ENCODE measurements around the gene HSP90AB1. TPM values are rescaled to one million over a fixed set of nuclear protein-coding genes. Genes with fewer than 3 reads are reported as not detected.
"Not testable (repeated sequence)": the region's sequence is repeated elsewhere in the genome, so short reads cannot be mapped to it uniquely, and the experiment has no call there.

Gene HSP90AB1
- total RNA-seq, 1 donor from 2014 or later: 256 TPM

DNA sequence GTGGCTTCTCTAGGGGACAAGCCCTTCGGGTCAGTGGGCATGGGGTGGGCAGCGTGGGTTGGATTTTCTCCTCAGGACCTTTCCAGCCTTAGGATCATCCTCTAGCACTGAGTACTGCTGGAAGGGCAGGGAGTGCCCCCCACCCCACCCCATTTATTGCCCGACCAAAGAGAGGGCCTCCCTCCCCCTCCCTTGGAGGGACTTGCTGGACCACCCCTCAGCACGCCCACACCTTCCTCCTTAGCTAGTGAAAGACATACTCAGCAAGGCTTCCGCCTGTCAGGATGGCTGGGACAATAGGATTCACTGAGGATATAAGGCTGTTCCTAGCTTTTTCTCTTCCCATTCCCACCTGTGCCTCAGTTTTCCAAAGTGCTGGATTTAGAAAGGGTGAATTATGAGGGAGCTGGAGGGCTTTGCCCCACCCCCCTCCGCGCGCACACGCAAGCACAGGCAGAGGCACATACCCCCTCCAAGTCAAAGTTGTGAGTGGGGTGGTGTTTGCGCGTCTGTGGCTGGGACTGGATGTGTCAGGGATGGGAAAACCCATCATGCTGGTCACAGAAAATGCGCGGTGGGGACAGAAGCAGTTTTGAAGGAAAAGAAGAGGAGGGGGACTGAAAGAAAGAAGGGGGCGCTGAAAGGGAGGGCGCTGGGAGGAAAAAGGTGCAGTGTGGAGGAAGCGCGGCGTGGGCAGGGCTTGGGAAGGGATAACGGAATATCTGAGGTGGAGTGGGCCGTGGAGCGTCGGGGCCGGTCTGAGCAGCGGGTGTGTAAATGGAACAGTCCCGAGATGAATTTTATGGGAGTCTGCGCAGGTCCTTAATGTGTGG lies 24.2 kb upstream of the HSP90AB1 start:
- no peak for DNase-seq (ENCODE audit: low spot score)

GRCh38 chr6:44223319-44224028 lies 23.4 kb upstream of the HSP90AB1 start, which contains the start of gene SLC29A1:
TSS of gene SLC29A1 (plus strand) at chr6:44223595. CDS start at chr6:44227314, 3,719 bp downstream.
- peak; percentile 74 for DNase-seq (ENCODE audit: low spot score)

DNA sequence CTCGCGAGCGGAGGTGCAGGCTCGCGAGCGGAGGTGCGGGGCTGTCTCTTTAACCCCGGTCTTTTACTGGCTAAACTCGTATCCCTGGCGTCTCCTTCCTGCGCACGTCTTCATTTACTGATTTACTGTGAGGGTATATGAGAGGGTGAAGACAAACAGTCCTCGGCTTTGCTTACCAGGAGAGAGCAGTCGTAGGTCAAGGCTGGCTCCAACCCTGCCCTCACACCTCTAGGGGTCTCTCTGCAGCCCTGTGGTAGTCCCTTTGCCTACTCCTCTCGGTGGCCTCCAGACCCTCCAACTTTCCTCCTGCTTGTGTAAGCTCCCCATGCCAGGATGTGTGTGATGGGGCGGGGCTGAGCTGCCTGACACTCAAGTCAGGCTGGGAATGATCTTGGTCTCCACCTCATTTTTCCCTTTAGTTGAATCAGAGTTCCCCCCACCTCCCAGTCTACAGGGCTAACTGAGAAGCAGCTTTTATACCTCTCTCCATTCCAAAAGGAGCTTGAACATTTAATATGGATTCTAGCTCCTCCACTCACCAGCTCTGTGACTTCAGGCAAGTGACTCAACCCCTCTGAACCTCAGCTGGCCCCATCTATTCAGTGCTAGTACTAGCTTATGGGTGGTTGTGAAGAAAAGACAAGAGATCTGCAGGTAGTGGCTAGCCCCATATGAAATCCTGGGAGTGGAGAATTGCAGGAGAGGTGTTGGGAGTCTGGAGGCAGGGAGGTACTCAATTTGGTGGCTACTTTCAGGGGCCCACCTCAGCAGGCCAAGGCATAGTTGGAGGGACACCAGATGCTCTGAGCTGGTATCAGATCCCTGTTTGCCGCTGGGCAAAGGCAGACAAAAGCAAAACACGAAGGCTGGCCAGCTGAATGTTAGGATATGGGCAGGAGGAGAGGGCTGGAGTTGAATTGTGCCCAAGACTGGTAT lies 22.6 kb upstream of the HSP90AB1 start:
- DNase-seq (ENCODE audit: low spot score): no peak

GRCh38 chr6:44224965-44225305 lies 22.0 kb upstream of the HSP90AB1 start:
- no peak for DNase-seq (ENCODE audit: low spot score)

DNA sequence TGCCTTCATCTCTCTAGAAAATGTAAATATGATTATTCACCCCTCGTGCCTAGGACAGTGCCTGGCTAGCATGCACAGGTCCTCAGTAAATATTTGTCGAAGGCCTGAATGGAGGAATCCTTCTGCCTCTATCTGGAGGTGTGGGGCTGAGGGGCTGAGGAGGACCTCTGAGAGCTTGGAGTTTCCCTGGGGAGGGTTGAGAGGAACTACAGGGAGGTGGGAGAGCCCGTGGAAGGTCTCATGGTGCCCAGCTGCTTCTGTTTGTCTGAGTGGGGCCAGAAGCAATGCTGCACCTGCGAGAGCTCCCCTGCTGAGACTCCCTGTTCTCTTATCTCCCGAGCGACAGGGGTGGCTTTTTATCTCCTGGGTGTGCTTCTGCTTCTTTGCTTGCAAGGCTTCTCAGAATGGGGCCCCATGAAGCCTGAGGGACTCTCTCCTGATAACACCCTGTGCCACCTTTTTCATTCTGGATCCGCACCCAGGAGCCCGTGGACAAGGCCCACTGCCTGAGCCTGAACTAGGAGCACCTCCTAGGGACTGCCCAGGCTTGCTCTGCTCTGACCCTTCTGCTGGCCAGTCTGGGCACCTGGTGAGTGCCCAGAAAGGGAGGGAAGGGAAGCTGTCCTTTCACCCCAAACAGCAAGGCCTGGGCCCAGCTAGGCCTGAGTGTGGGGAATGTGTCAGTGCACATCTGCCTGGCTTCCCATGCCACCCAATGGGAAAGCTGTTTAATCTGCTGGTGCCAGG lies 21.1 kb upstream of the HSP90AB1 start:
- no peak for DNase-seq (ENCODE audit: low spot score)

DNA sequence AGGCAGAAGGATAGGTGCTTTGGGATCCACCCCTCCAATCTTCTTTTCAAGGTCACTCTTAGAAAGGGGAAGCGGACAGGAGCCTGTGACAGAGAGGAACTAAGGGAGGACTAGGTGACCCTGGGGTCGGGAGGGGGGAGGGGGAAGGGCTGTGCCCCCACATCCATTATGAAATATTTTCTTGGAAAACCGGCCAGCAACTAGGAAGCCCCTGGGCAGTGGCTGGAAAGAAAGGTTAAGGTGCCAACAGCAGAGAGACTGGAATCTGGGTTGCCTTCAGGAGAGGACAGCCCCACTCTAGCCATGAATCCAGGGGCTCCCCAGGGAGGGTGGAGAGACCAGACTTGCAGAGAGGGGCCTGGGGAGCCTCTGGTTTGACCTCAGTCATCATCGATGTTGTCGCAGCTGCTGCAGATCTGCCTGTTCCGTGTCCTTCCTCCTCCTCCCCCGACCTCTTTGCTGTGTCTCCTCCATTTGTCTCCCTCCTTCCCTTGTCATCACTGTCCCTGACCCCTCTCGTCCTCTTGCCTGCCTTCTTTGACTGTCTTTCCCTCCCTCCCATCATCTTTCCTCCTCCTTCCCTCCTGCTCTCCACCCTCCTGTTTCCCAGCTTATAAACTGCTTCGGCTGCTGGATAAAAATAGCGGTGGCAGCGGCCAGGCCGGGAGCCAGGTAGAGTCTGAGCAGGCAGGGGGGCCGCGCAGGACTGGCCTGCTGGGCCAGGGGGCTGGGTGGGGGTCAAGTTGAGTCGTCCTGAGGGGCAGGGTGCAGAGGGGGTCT lies 20.3 kb upstream of the HSP90AB1 start:
- DNase-seq (ENCODE audit: low spot score): peak; percentile 65

- peak; percentile 64 for DNase-seq (ENCODE audit: low spot score)
Observed at GRCh38 chr6:44227148-44227793, 19.6 kb upstream of the HSP90AB1 start.

GRCh38 chr6:44228031-44228430 lies 18.9 kb upstream of the HSP90AB1 start:
- DNase-seq (ENCODE audit: low spot score): no peak

- DNase-seq (ENCODE audit: low spot score): no peak
Observed at GRCh38 chr6:44228433-44228832, 18.5 kb upstream of the HSP90AB1 start.

DNA sequence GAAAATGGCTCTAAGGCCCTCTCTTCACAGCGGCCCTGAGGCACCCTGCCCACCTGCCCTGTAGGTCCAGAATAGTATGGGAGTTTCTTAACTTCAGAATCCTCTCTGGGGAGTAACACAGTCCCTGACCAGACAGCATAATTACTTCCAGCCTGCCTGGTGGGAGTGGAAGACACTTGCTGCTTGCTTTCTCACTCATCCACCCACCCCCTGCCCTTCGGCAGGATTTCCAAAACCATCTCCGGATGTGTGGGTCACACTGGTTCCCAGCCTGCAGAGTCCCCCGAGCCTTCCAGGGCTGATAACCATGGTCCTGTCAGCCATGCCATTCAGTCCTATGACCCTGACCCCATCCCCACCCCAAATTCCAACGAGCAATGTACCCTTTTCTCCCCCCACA lies 18.1 kb upstream of the HSP90AB1 start:
- no peak for DNase-seq (ENCODE audit: low spot score)

DNA sequence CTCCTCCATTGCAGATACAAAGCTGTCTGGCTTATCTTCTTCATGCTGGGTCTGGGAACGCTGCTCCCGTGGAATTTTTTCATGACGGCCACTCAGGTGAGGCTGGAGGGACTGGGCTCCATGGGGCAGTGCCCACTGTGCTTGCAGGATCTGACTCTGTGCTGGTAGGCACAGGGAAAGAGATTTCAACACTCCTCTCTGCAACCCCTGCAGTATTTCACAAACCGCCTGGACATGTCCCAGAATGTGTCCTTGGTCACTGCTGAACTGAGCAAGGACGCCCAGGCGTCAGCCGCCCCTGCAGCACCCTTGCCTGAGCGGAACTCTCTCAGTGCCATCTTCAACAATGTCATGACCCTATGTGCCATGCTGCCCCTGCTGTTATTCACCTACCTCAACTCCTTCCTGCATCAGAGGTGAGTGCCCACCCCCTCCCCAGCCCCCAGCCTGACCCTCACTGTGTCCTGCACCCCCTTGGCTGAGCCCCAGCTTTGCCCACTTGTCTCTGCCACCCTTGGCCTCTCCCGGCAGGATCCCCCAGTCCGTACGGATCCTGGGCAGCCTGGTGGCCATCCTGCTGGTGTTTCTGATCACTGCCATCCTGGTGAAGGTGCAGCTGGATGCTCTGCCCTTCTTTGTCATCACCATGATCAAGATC lies 17.4 kb upstream of the HSP90AB1 start:
- no peak for DNase-seq (ENCODE audit: low spot score)

- DNase-seq (ENCODE audit: low spot score): no peak
Observed at GRCh38 chr6:44230034-44230675, 16.7 kb upstream of the HSP90AB1 start.

DNA sequence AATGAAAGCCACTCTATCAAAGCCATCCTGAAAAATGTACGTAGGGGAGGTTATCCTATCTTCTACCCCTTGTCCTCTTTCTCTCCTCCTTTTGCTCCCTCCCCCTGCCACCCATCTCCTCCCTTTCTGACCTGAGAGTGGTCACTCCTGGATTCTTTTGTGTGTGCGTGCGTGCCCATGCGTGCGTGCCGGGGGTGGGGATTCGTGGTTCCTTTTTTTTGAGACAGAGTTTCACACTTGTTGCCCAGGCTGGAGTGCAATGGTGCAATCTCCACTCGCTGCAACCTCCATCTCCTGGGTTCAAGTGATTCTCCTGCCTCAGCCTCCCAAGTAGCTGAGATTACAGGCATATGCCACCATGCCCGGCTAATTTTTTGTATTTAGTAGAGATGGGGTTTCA lies 15.5 kb upstream of the HSP90AB1 start:
- not testable (repeated sequence) for DNase-seq (ENCODE audit: low spot score)

DNA sequence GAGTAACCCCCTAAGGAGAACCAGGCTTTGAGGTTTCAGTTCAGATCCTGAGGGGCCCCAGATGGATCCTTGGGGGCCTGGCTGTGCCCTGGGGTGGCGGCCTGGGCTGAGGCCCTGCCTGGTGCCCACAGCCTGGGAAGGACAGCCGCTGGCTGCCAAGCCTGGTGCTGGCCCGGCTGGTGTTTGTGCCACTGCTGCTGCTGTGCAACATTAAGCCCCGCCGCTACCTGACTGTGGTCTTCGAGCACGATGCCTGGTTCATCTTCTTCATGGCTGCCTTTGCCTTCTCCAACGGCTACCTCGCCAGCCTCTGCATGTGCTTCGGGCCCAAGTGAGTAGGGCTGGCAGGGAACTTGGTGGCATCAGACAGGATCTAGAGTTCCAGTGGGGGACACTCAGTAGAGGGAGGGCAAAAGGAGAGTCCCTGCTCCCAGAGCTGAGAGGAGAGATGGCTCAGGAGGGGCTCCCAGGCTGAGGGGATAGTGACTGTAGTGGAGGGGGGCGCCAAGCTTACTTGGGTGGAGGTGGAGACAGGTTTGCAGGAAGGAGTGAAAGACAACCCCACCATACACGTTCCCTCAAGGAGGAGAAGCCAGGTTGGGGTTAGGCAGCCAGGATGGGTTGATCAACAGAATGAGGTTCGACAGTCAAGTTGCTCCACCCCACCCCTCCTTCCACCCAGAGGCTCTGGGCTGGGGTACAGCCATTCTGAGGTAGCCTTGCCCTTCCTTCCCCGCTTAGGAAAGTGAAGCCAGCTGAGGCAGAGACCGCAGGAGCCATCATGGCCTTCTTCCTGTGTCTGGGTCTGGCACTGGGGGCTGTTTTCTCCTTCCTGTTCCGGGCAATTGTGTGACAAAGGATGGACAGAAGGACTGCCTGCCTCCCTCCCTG lies 14.0 kb upstream of the HSP90AB1 start:
- no peak for DNase-seq (ENCODE audit: low spot score)

DNA sequence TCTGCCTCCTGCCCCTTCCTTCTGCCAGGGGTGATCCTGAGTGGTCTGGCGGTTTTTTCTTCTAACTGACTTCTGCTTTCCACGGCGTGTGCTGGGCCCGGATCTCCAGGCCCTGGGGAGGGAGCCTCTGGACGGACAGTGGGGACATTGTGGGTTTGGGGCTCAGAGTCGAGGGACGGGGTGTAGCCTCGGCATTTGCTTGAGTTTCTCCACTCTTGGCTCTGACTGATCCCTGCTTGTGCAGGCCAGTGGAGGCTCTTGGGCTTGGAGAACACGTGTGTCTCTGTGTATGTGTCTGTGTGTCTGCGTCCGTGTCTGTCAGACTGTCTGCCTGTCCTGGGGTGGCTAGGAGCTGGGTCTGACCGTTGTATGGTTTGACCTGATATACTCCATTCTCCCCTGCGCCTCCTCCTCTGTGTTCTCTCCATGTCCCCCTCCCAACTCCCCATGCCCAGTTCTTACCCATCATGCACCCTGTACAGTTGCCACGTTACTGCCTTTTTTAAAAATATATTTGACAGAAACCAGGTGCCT lies 13.3 kb upstream of the HSP90AB1 start:
- no peak for DNase-seq (ENCODE audit: low spot score)

GRCh38 chr6:44234101-44235025 lies 12.5 kb upstream of the HSP90AB1 start:
- peak; percentile 85 for DNase-seq (ENCODE audit: low spot score)

All from umbilical cord (tissue), 2 donors.